CD14-positive monocyte (primary cell): ENCODE data around the gene C17orf107. TPM values are rescaled to one million over a fixed set of nuclear protein-coding genes. Genes with fewer than 3 reads are reported as not detected.

ENCODE experiments used
- DNase-seq, 3 donors: peaks; one replicate each; pipeline ENCODE4 v3.0.0-alpha.2; 2011 to 2022
- H2AFZ ChIP-seq: 2 replicates; pipeline ENCODE4 v1.6.0; 2012; ENCODE audit warnings: mild to moderate bottlenecking, low read depth, low read length, inconsistent platforms; ENCODE audit not compliant: insufficient read depth, poor library complexity, severe bottlenecking
- H3K27ac ChIP-seq, 2 donors: 1 replicate in 1 of 2; 2 replicates in 1 of 2; pipeline ENCODE4 v1.5.1; 2012 to 2013; ENCODE audit warnings: low read length in 2 of 2, control low read depth in 1 of 2, inconsistent platforms in 1 of 2, low read depth in 1 of 2, mild to moderate bottlenecking in 1 of 2
- H3K27me3 ChIP-seq, 2 donors: one replicate each; pipeline versions ENCODE4 v1.6.0 to v1.6.1; 2011 to 2013; ENCODE audit warnings: low read length in 2 of 2; ENCODE audit not compliant: control insufficient read depth in 2 of 2, insufficient read depth in 2 of 2
- H3K36me3 ChIP-seq, 2 donors: replicated peaks in 1 of 2; 1 replicate in 1 of 2; 2 replicates in 1 of 2; pipeline versions ENCODE4 v1.5.1 to v1.6.1; 2012 to 2013; ENCODE audit warnings: low read length in 2 of 2, control low read depth in 1 of 2, inconsistent platforms in 1 of 2, mild to moderate bottlenecking in 1 of 2; ENCODE audit not compliant: insufficient read depth in 2 of 2, control insufficient read depth in 1 of 2
- H3K4me1 ChIP-seq, 2 donors: 1 replicate in 1 of 2; 2 replicates in 1 of 2; pipeline versions ENCODE4 v1.5.1 to v1.6.1; 2012 to 2013; ENCODE audit warnings: low read length in 2 of 2, control low read depth in 1 of 2, inconsistent platforms in 1 of 2, mild to moderate bottlenecking in 1 of 2, moderate library complexity in 1 of 2; ENCODE audit not compliant: insufficient read depth in 2 of 2, control insufficient read depth in 1 of 2
- H3K4me2 ChIP-seq: replicated peaks from 2 replicates; pipeline ENCODE3; 2012; ENCODE audit warnings: low read length, moderate library complexity, mild to moderate bottlenecking; ENCODE audit not compliant: poor library complexity, severe bottlenecking; ENCODE audit errors: extremely low read depth
- H3K4me3 ChIP-seq, 3 experiments: fragments of 200-600 bp in 1 of 3; sonication (generic) in 1 of 3; replicated peaks in 1 of 3; 1 replicate in 2 of 3; 2 replicates in 1 of 3; pipeline ENCODE4 v1.5.1; 2011 to 2013; ENCODE audit warnings: low read length in 3 of 3, mild to moderate bottlenecking in 3 of 3, control low read depth in 2 of 3, low read depth in 2 of 3, inconsistent platforms in 1 of 3, moderate library complexity in 1 of 3
- H3K79me2 ChIP-seq: 2 replicates; pipeline ENCODE4 v1.6.0; 2012; ENCODE audit warnings: mild to moderate bottlenecking, control low read depth, inconsistent platforms, low read length, moderate library complexity; ENCODE audit not compliant: insufficient read depth
- H3K9ac ChIP-seq: 2 replicates; pipeline ENCODE4 v1.6.0; 2017; ENCODE audit warnings: low read length, mild to moderate bottlenecking; ENCODE audit not compliant: insufficient read depth, poor library complexity, severe bottlenecking
- H3K9me3 ChIP-seq, 2 donors: replicated peaks in 1 of 2; 1 replicate in 1 of 2; 2 replicates in 1 of 2; pipeline versions ENCODE4 v1.5.1 to v1.6.1; 2012 to 2013; ENCODE audit warnings: low read length in 2 of 2, control low read depth in 1 of 2; ENCODE audit not compliant: control insufficient read depth in 1 of 2, insufficient read depth in 1 of 2
- H4K20me1 ChIP-seq: 2 replicates; pipeline ENCODE4 v1.6.0; 2012; ENCODE audit warnings: mild to moderate bottlenecking, low read length, control low read depth, moderate library complexity; ENCODE audit not compliant: insufficient read depth
- H3K27ac Mint-ChIP-seq, 7 donors: one replicate each; pipeline ENCODE4 v1.8.0; 2020; ENCODE audit warnings: mild to moderate bottlenecking in 7 of 7, mixed read lengths in 7 of 7, moderate library complexity in 6 of 7, inconsistent platforms in 2 of 7
- H3K27me3 Mint-ChIP-seq, 3 donors: one replicate each; pipeline ENCODE4 v1.8.0; 2021 to 2022; ENCODE audit warnings: low read depth in 3 of 3, mild to moderate bottlenecking in 3 of 3, mixed read lengths in 3 of 3, moderate library complexity in 3 of 3, inconsistent platforms in 1 of 3
- H3K36me3 Mint-ChIP-seq, 2 donors: one replicate each; pipeline ENCODE4 v1.8.0; 2020; ENCODE audit warnings: mixed read lengths in 2 of 2, inconsistent platforms in 1 of 2, mild to moderate bottlenecking in 1 of 2
- H3K4me1 Mint-ChIP-seq: one replicate; pipeline ENCODE4 v1.8.0; 2020; ENCODE audit warnings: mild to moderate bottlenecking, mixed read lengths
- H3K4me3 Mint-ChIP-seq, 2 donors: one replicate each; pipeline ENCODE4 v1.8.0; 2020; ENCODE audit warnings: mild to moderate bottlenecking in 2 of 2, mixed read lengths in 2 of 2, moderate library complexity in 1 of 2
- H3K9me3 Mint-ChIP-seq, 7 donors: one replicate each; pipeline ENCODE4 v1.8.0; 2020 to 2022; ENCODE audit warnings: mixed read lengths in 7 of 7, mild to moderate bottlenecking in 6 of 7, moderate library complexity in 6 of 7, inconsistent platforms in 2 of 7
- WGBS: methylation state at CpG from one replicate; pipeline ENCODE4 v1.1.5; 2013; ENCODE audit warnings: missing lambda C conversion rate; ENCODE audit not compliant: insufficient coverage; 5-methylcytosine and 5-hydroxymethylcytosine counted together
- intact Hi-C, 2 donors: fragments of 100-400 bp; cut with micrococcal nuclease; formaldehyde crosslinking; loops; one replicate each; pipeline versions ENCODE4 v1.15.0 to v1.15.1; 2023
- polyA plus RNA-seq, 3 donors: library from polyadenylated mRNA; depleted of rRNA in 1 of 3; unstranded in 2 of 3; stranded (reverse) in 1 of 3; fragments of 300-500 nt in 2 of 3; fragments of >200 nt in 1 of 3; fragmentation: Illumina TruSeq in 2 of 3; gene quantifications; 1 replicate in 2 of 3; 2 replicates in 1 of 3; pipeline ENCODE4 v1.2.3, GENCODE V29; 2012 to 2021
- TF ChIP-seq, protein P1 (sequence below): fragments of 200-600 bp; IDR thresholded peaks from one replicate; pipeline ENCODE4 v1.8.0; 2022; ENCODE audit warnings: antibody characterized with exemption, mild to moderate bottlenecking

The C17orf107 gene
- polyA plus RNA-seq, 3 donors: 1.9 to 5.1 (median 4.2) TPM

DNA sequence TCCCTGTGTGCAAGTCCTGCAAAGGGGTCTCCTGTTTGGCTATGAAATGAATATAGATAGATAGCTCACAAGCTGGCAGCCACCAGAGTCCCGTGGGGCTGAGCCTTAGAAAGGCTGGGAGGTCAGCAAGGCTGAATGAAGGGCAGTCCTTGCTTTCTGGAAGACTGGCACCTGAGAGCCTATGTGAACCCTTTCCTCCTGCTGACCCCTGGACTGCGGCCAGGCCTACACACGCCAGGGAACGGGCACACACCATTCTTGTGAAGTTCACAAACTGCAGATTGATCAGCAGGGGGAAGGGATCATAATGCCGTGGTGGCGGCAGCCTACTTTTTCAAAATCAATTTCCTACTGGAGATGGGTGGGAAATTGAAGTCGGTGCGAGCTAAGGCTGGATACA is 985 bp upstream of the C17orf107 start:
- peak overlapping the region in 6 of 7 donors; percentile 46 to 92 (median 80) for H3K27ac Mint-ChIP-seq
- WGBS: 89% methylated on average over 2 of the region's 8 CpGs
- intact Hi-C loops: no loop called here
- H3K4me2 ChIP-seq: peak overlapping the region; percentile 89
- H3K9ac ChIP-seq: peak overlapping the region; percentile 65
- peaks cover 0 to 12% (median 4%) of the 10 kb centered on the region in 7 donors for H3K9me3 Mint-ChIP-seq
- H3K36me3 Mint-ChIP-seq: peaks cover 49 to 50% of the 10 kb centered on the region in 2 donors
- H3K36me3 ChIP-seq: peaks cover 42 to 44% of the 10 kb centered on the region in 2 donors
- no peak overlapping the region for H2AFZ ChIP-seq
- H3K4me1 Mint-ChIP-seq: peaks cover 41% of the 10 kb centered on the region
- H3K4me3 ChIP-seq: peak overlapping the region in 1 of 3 experiments; percentile 83
- DNase-seq: peak in 1 of 3 donors; percentile 4
- H3K9me3 ChIP-seq: no peaks in the 10 kb centered on the region
- peak overlapping the region; percentile 78 to 91 for H3K4me3 Mint-ChIP-seq
- peaks cover 45 to 49% of the 10 kb centered on the region in 2 donors for H3K4me1 ChIP-seq
- H3K79me2 ChIP-seq: no peaks in the 10 kb centered on the region
- H3K27ac ChIP-seq: no peak overlapping the region
- peaks cover 0 to 26% of the 10 kb centered on the region in 2 donors for H3K27me3 ChIP-seq
- TF ChIP-seq, protein P1, sequence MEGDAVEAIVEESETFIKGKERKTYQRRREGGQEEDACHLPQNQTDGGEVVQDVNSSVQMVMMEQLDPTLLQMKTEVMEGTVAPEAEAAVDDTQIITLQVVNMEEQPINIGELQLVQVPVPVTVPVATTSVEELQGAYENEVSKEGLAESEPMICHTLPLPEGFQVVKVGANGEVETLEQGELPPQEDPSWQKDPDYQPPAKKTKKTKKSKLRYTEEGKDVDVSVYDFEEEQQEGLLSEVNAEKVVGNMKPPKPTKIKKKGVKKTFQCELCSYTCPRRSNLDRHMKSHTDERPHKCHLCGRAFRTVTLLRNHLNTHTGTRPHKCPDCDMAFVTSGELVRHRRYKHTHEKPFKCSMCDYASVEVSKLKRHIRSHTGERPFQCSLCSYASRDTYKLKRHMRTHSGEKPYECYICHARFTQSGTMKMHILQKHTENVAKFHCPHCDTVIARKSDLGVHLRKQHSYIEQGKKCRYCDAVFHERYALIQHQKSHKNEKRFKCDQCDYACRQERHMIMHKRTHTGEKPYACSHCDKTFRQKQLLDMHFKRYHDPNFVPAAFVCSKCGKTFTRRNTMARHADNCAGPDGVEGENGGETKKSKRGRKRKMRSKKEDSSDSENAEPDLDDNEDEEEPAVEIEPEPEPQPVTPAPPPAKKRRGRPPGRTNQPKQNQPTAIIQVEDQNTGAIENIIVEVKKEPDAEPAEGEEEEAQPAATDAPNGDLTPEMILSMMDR: no peak
- no peaks in the 10 kb centered on the region for H4K20me1 ChIP-seq
- H3K27me3 Mint-ChIP-seq: peaks cover 40 to 52% (median 43%) of the 10 kb centered on the region in 3 donors

DNA sequence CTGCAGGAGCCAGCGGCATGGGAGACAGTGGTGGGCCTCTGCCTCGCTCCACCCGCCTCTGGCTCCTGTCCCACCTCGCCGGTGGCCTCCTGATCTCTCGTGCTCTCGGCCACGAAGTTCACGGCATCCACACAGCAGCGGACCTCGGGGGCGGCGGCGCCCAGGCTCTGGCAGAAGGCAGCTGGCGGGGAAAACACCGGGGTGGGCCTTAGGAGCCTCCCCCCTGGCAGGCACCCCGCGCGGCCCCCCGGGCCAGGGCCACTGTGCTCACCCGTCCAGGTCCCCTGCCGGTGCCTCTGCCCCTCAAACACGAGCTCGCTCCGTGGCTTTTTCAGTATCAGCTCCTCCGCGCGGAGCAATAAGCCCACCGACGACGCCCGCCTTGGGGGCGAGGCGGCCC is 409 bp upstream of the C17orf107 start:
- peak overlapping the region; percentile 89 for H3K4me2 ChIP-seq
- intact Hi-C loops: no loop called here

More for the DNA sequence above, 409 bp upstream of the C17orf107 start:
- Histone ChIP-seq H3K36me3 (peaks cover 37 to 38% of the 10 kb centered on the region in 2 donors), H3K4me3 (peak overlapping the region; percentile 31 to 83 (median 46)), H3K4me1 (peaks cover 47 to 52% of the 10 kb centered on the region in 2 donors), H2AFZ (no peak overlapping the region), H3K27me3 (peaks cover 0 to 26% of the 10 kb centered on the region in 2 donors), H3K9me3 (no peaks in the 10 kb centered on the region), H3K27ac (no peak overlapping the region), H4K20me1 (no peaks in the 10 kb centered on the region), H3K79me2 (no peaks in the 10 kb centered on the region), H3K9ac (peak overlapping the region; percentile 65)
- peaks cover 41 to 54% (median 48%) of the 10 kb centered on the region in 3 donors for H3K27me3 Mint-ChIP-seq
- H3K27ac Mint-ChIP-seq: peak overlapping the region in 5 of 7 donors; percentile 41 to 92 (median 84)
- H3K4me1 Mint-ChIP-seq: peaks cover 45% of the 10 kb centered on the region
- H3K4me3 Mint-ChIP-seq: peak overlapping the region; percentile 89 to 91
- 21% methylated on average over 34 of the region's 34 CpGs for WGBS
- DNase-seq: no peak
- H3K9me3 Mint-ChIP-seq: peaks cover 0 to 12% (median 4%) of the 10 kb centered on the region in 7 donors
- TF ChIP-seq, protein P1: no peak
- H3K36me3 Mint-ChIP-seq: peaks cover 44 to 48% of the 10 kb centered on the region in 2 donors
